ENCODE measurements around the gene DKK1.

- TF ChIP-seq POLR2A (IDR thresholded peaks at IDR 0.05) (no peak), CTCF (IDR thresholded peaks at IDR 0.05) (no peak)
Measured at GRCh38 chr10:52279546-52279945, 34.5 kb upstream of the DKK1 start.

Measured in breast epithelium (tissue), 3 donors.